Mesenteric fat pad (tissue), 1 donor: ENCODE measurements around the gene ADCY10. TPM values are rescaled to one million over a fixed set of nuclear protein-coding genes. Genes with fewer than 3 reads are reported as not detected.
"Not testable (repeated sequence)": the region's sequence is repeated elsewhere in the genome, so short reads cannot be mapped to it uniquely, and the experiment has no call there.

Source experiments
- DNase-seq: peaks from one replicate; pipeline ENCODE4 v3.0.0-alpha.2; 2020; ENCODE audit warnings: low spot score
- total RNA-seq: library from RNA; stranded (reverse); fragmentation: NEBNext Ultra II Directional; extraction: Animal tissue kit (Norgen Biotek cat#: 25700); gene quantifications from one replicate; pipeline ENCODE4 v1.2.1, GENCODE V29; 2021
- donor health status: DM: yes; HTN: yes; CAD: no.

ADCY10 gene
- total RNA-seq, 1 donor from 2014 or later, result 0.55 TPM

DNA sequence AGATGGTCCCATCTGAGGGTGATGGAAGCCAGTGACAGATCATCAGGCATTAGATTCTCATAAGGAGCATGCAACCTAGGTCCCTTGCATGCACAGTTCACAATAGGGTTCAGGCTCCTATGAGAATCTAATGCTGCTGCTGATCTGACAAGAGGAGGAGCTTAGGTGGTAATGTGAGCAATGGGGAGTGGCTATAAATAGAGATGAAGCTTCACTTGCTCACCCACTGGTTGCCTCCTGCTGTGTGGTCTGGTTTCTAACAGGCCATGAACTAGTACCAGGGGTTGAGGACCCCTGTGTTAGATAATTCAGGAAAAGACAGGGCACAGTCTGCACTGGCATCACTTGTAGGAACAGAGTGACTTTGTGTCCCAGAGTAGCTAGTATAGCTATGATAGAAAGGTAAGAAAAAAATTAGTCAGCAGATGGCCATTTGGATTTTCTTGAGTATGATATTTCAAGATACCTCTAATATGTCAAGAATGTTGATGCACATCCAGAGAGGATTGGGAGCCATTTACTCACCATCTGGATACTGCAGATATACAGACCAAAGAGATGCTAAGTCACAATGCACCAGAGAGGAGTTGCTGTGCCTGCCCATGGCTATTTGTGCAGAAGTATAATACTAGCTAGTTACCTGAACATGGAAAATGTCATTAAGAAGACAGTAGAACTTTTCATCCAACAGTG, 53.6 kb downstream of the ADCY10 start:
- no peak for DNase-seq

- no peak for DNase-seq
Measured at GRCh38 chr1:167856711-167857418, 57.1 kb downstream of the ADCY10 start.

DNA sequence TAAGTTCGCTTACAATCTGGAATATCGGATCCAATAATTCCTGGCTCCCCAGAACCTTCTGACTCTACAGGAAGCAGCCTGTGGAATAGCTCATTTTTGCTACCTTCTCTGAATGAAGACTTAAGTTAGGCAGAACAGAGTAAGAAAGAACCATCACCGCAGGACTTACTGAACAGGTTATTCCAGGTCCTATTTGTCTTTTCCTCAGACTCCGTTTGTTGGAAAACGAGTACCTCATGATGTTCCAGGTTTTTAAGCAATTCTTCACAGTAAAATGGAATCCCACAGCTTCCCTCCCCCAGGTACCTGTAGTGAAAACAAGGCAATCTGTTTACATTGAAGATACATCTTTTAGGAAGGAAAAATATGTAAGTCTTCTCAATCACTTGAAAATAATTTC, 59.8 kb downstream of the ADCY10 start:
- DNase-seq, result no peak

- no peak for DNase-seq
Measured at GRCh38 chr1:167849666-167850065, 64.3 kb downstream of the ADCY10 start.

DNA sequence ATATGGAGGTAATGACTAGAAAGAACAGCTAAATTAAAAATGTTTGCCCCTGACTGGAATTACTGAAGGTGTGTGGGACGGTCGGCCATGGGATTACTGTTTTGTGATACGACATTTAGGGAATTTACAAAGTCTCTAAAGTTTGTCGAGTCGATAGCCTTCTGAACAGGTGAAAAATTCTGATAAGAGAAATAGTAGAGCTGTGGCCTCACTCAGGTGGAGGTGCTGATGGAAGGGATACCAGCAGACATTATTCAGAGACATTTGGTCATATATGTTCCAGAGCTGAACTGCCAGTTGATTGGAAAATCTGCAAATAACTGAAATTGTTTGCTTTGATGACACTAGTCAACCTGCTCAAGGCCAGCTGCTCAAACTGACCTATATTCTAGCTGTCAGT, 71.1 kb downstream of the ADCY10 start:
- DNase-seq, result no peak

DNA sequence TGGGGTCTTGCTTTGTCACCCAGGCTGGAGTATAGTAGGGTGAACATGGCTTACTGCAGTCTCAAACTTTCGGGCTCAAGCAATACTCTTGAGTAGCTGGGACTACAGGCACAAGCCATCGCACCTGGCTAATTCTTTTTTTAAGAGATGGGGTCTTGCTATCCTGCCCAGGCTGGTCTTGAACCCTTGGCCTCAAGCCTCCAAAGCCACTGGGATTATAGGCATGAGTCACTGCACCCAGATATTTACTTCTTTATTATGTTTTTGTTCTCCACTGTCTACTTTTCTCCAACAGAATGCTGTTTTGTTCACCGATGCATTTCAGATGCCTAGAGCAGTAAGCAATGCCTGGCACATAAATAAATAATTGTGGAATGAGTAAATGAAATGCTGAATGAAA, 72.4 kb downstream of the ADCY10 start:
- no peak for DNase-seq

- DNase-seq, result no peak
Measured at GRCh38 chr1:167839009-167839408, 74.9 kb downstream of the ADCY10 start.

- DNase-seq, result no peak
Measured at GRCh38 chr1:167837326-167837725, 76.6 kb downstream of the ADCY10 start.

DNA sequence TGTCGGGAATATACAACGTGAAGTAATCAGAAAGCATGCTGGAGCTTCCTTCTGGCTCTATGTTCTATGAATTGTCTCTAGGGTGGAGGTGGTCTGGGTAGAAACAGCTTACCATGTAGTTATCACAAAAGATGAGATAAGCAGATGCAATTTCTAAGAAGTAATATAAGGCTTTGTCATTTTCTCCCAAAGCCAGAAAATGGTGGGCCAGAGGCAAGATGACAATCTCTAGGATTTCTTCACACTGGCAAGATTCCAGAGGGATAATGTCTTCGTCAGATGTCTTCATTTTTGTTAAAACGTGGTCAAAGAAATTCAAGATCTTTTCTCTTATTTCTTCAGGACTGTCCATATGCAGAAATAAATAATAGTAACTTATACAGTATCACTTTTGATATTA, 77.7 kb downstream of the ADCY10 start:
- DNase-seq, result no peak

- DNase-seq, result no peak
Measured at GRCh38 chr1:167833904-167834303, 80.0 kb downstream of the ADCY10 start.

GRCh38 chr1:167832693-167833092, 81.2 kb downstream of the ADCY10 start:
- DNase-seq, result no peak

- not testable (repeated sequence) for DNase-seq
Measured at GRCh38 chr1:167830668-167831067, 83.3 kb downstream of the ADCY10 start.

DNA sequence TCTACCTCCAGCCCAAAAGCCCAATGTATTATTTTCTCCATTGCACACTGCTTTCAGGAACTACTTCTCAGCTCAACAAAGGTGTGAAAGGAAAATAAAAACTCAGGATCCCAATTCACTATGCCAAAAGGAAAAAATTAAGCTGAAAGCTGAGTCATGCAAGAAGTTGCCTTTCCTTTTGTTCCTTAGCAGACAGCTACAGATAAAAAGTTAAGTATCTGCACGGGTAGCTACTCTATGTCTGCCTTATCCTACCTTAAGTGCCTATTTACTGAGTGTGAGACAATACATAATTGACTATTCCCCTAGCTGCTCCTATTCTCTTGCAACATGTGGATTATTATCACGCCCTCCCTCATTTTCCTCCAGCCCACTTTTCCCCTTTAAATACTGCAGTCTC, 84.1 kb downstream of the ADCY10 start:
- DNase-seq, result no peak

- DNase-seq, result no peak
Measured at GRCh38 chr1:167826127-167826526, 87.8 kb downstream of the ADCY10 start.

- DNase-seq, result no peak
Measured at GRCh38 chr1:167825419-167826079, 88.4 kb downstream of the ADCY10 start.

GRCh38 chr1:167824163-167824794, 89.7 kb downstream of the ADCY10 start:
- DNase-seq, result no peak

DNA sequence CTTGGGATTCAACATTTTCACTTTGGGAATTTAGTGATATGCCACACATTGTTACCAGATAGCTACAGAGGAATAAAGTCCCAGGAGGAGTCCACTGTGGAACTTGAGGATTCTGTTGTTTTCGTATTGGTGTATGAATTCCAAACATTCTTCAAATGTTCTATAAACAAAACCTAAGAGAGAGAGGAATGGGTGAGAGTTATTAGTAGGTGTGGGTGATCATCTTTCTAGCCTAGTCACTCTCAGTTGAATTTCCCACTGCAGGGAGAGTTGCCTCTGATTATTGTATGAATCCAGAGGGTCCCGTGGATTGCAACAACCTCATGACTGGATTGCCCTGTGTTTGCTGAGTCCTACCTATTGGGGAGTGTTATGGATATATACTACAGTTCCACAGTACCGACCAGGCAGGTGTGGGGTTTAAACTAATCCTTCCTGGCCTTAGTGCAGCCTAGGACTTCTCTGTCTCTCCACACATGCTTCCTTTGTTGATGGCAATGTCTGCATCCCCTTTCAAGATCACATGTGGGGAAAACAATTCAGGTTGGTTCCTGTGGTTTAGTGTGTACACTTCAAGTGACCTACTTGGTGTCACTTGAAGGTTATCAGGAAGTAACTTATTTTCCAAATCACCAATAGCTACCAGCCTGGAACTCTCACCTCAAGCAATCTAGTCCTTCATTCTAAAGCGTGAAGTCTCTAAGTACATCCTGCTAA, 91.8 kb downstream of the ADCY10 start:
- no peak for DNase-seq

- no peak for DNase-seq
Measured at GRCh38 chr1:167821356-167821685, 92.6 kb downstream of the ADCY10 start.

GRCh38 chr1:167820684-167821355, 93.1 kb downstream of the ADCY10 start:
- DNase-seq, result no peak

DNA sequence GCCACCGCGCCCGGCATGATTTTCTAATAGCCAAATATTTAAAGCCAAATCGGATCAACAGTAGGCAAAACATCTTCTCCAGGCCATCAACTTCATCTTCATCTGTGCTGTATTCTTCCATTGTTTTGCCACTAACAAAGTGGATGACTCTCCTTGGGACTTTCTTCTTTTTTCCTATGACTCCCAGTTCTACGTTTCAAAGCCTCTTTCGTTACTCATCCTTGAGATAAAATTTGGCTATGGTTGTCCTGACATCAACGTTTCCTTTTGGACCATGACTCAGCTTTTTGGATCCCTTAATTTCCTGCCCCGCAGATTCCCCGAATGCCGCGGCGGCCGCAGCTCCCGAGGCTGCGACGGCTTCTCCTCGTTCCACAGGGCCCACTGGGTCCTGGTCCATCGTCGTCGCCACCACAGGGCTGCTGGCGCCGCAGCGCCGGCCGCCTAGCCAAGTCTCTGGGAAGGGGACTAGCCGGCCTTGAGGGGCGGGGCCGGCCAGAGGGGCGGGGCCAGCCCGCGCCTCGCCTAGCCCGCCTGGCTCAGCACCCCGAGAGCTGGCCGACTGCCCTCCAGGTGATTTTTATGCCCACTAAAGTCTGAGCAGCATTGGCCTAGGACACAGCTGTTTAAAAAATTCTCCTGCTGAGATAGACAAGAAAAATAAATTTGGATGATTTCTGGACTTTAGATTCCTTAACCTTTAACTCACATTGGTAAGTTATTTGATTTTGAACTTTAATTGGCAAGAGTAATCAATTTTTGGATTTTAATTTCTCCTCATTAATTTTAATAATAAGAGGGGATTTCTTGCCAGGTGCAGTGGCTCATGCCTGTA, 93.9 kb downstream of the ADCY10 start:
- peak; percentile 93 for DNase-seq
